Stimulated activated CD4-positive, alpha-beta T cell treated with anti-CD3 and anti-CD28 coated beads, TNF-alpha, amount 100 ng/mL, for 24 hours (primary cell): ENCODE data around the gene PXDN.

ENCODE experiments used
- DNase-seq, 3 experiments: peaks; one replicate each; pipeline ENCODE4 v3.0.0-alpha.2; 2020; ENCODE audit warnings: low read depth in 3 of 3

PXDN gene

DNA sequence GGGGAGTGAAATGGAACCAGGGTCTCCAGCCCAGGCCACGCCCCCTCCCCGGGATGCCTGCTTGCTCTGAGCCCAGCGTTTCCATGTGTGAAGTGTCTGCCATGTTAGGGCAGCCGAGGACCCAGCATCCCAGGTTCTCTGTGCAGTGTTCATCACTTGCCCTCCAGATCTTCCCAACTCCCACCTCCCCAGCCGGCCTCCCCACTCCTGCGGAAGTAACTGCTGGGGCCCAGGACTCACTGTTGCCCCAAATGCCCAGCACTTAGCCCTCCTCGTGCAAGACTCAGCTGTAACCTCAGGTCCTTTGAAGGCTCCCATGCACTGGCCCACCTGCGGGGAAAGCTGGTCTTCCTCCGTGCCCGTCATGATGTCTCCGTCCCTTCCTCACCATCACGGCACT lies 9.7 kb upstream of the PXDN start:
- no peak for DNase-seq

DNA sequence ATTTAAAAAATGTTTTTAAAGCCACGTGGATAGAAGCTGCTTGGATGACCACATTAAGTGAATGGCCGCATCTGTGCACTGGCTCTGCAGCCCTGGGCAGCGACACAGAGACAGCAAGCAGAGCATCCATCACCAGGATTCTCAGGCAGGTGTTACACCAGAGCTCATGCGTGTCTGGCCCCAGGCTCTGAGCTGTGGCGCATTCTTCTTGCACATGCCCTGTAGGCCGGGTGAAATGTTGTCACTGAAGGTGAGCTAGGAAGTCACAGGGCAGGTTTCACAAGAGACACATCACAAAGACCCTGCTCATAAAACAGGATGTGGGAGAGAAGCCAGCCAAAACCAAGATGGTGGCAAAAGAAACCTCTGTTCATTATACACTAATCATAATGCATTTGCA lies 8.4 kb upstream of the PXDN start:
- DNase-seq, result no peak

- no peak for DNase-seq
These were observed 7.7 kb upstream of the PXDN start for GRCh38 chr2:1751767-1752725.

DNA sequence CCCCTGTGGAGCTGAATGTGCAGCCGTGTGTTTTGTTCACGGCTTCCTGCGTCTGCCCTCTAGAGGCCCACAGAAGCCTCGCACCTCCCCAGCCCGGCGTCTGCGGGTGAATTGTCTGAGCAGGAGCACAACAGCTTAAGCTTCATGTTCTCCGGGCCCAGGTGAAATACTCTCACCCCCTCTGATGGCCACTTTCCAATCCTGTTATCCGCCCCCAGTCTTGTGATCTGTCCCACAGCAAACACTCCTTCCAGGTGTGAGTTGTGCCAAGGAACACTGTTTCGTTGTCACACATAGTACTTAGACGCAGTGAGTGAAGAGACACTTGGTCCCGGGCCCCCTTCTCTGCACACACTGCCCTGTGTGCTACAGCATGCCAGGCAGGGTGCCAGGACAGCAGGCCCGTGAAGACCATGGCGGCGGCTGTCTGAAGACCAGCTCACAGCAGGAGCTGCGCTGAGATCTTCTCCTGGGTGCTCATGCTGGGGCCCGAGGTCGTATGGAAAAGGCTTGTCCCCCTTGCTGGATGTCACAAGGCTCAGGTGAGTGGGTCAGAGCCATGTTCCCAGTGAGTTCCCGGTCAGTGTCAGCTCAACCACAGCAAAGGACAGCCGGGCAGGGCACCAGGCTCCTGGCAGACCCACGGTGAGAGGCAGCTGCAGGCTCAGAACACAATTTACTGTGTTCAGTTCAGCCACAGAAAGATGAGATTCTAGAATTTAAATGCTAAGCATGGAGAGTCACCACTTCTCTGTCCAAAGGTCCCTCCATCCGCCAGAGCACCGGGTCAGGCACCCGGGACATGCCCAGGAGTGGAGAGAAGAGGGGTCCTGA lies 6.8 kb upstream of the PXDN start:
- peak in 2 of 3 experiments; percentile 11 to 43 for DNase-seq

- DNase-seq, result no peak
These were observed 6.1 kb upstream of the PXDN start for GRCh38 chr2:1750270-1750932.

DNA sequence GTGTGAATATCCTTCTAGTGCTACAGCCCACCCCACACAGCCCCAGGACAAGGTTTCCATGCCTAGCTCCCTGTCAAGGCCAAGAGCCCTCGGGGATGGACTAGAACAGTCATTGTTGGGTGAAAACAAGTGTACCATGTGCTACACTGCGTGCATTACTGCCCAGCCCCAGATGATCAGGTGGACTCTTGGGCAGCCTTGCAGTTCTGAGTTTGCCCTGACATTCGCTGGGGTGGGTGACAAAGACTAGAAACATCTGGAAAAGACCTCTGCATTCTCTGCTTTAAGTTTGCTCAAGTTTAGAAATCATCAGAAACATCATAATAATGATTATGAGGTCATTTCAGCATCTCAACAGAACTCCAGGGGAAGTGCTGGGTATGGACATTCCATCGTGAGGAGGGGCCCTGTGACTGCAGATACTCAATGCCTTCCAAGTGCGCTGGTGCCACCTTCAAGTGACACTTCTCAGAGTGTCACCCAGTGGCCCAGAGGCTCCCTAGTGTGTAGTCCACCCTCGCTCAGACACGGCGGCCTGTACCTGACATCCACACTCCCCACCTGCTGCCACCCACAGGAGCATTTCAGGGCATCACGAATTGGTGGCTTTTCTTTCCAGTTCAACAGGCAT lies 5.3 kb upstream of the PXDN start:
- DNase-seq, result no peak

GRCh38 chr2:1748741-1749488 lies 4.6 kb upstream of the PXDN start:
- no peak for DNase-seq

- no peak for DNase-seq
These were observed 3.9 kb upstream of the PXDN start for GRCh38 chr2:1748176-1748740.

GRCh38 chr2:1747065-1747941 lies 3.0 kb upstream of the PXDN start:
- DNase-seq, result no peak

GRCh38 chr2:1746174-1747064 lies 2.1 kb upstream of the PXDN start:
- DNase-seq, result no peak

DNA sequence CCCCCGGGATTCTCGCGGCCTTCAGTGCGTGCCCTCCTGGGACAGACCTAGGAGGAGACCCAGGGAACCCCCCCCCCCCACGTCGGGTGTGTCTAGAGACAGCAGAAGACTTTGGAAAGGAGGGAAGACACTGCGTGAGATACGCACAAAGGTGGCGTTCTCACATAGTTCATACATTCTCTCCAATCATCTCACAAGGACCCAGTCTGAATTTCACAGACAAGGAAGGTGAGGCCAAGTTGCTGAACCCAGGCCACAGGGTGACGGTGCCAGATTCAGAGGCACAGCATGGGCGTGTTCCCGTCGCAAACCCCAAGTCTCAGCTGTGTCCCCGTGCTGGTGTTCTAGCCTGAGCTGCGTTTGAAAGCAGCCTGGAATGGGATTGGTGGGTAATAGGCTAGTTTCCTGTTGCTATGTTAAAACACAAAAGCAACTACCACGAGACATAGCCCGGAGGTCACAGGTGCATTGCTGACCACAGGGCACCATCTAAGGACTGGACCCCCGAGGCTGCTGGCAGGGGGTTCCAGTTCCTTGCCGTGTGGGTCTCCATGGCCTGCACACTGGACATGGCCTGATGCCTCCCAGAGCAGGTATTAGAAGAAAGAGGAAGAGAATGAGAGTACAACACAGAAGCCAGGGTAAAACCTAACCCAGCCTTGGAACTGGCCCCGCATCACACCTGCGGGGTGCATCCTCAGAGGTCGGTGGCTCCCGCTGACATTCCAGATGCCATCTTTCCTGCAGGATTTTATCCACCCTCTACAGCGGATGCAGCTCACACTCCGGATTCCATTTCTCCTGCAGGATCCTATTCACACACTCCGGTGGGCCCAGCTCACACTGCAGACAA lies 1.1 kb upstream of the PXDN start:
- no peak for DNase-seq

GRCh38 chr2:1744151-1744445 lies 217 bp downstream of the PXDN start:
- no peak for DNase-seq

GRCh38 chr2:1743396-1744150 lies 742 bp downstream of the PXDN start:
- DNase-seq, result no peak

DNA sequence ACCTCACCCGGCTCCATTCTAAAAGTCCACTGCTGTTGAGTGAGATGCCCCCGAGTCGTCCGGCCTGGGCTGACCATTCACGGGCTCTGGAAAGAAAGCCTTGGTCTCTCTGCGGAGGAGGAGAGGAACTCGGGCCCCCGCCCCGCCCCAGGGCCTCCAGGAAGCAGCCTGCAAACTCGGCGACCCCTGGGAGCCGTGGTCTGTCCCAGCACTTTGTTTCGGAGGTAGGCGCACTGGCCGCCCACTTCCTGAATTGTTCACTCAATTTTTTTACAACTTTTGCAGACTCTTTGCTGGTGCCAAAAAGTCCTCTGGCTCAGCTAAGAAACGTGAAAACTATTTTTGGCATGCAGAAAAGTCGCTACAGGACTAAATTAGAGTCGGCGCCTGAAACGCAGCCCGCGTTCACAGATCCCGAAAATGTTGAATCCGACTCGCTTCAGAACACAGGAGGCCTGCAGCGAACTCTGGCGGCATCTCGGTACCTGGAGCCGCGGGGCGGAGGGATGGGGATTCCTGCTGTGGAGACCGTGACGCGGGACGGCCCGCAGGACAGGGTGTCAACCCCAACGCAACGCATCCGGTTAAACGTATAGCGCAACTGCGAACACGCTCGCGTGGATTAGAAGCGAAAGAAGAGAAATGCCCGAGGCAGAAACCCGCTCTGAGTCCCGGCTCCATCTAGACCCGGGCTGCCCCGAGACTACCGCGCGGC lies 1.5 kb downstream of the PXDN start:
- peak in 1 of 3 experiments; percentile 26 for DNase-seq

- DNase-seq, result no peak
These were observed 2.0 kb downstream of the PXDN start for GRCh38 chr2:1742301-1742680.

GRCh38 chr2:1741851-1742250 lies 2.5 kb downstream of the PXDN start:
- DNase-seq, result no peak
